NCI-H2196 treated with DMSO at 0.1 percent for 48 hours (cell line): ENCODE results near the gene TRIP13.
"Not testable (repeated sequence)": the region's sequence is repeated elsewhere in the genome, so short reads cannot be mapped to it uniquely, and the experiment has no call there.

Source experiments
- DNase-seq: peaks from one replicate; lab custom pipeline; 2025; ENCODE audit not compliant: unreplicated experiment; lab: John Stamatoyannopoulos, UW

The TRIP13 gene

DNA sequence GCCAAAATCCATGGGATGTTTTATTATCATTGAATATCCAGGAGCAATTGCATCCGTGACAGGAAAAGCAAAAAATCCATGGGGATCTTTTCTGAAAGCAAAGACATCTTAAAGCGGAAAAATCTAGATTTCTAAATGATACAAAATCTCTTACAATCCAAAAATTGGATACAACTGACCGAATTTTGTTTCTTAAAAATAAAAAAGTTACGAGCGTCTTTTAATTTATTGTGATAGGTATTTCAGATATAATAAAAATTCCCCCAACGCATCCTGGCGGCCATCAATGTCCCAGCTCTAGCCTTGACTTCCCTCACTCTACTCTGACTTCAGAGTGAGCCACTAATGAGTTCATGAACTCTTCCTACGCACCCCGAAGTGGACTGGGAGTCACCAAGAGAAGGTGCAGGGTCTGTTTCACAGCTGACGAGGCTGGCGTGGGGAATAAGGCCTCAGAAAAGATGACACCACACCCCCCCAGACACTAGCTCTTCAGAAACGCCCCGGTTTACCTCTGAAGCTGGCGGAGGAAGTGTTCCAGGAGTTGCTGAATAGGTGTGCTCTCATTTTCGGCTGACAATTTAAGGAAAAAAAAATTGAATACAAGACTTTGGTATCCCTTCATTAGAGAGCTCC is 3.5 kb upstream of the TRIP13 start:
- DNase-seq, result no peak

GRCh38 chr5:891117-891836 is 1.4 kb upstream of the TRIP13 start:
- DNase-seq, result no peak

DNA sequence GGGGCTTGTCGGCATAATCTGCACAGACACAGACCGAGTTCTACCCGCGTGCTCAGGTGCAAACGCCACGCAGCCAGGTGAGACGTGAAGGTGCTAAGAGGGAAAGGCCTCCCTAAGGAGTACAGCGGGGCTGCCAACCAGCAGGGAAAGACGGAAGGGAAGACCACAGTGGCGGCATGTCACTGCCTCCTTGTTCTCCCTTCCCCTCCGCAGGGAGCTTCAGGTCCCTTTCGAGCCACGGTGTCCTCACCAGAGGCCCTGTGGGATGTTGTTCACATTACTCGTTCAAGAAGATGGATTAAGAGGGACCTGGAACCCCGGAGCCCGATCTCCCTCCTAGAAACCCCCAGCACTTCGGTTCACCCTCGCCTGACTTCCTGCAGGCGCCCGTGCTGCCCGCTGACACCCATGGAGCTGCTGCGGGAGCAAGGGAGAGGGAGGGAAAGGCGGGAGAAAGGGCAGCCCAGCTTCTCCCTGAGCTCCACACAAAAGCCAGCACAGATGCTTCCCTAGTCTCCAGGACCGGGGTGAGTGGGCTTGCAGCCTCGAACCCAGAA is 769 bp upstream of the TRIP13 start:
- no peak for DNase-seq

GRCh38 chr5:893137-893506 is 438 bp downstream of the TRIP13 start:
- no peak for DNase-seq

GRCh38 chr5:893711-894110 is 1.0 kb downstream of the TRIP13 start:
- DNase-seq, result no peak

DNA sequence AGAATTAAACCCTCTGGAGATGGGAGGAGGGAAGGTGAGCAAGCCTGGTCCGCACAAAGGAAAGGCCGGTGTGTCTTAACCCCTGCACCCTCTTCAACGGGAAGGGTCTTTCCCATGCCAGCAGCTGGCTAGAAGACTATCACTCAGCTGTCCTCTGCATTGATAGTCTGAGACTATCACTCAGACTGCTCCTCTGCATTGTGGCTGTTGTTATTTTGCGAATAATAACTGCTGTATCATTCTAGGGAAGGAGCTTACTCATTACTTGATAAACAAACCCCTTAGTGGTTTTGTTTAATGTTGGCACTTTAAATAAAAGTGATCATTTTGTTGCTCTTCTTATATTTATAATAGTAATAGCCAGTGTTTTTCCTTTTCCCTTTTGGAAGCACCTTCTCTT is 8.1 kb downstream of the TRIP13 start:
- DNase-seq, result no peak

- DNase-seq, result no peak
Measured at GRCh38 chr5:902129-902916, 9.6 kb downstream of the TRIP13 start.

DNA sequence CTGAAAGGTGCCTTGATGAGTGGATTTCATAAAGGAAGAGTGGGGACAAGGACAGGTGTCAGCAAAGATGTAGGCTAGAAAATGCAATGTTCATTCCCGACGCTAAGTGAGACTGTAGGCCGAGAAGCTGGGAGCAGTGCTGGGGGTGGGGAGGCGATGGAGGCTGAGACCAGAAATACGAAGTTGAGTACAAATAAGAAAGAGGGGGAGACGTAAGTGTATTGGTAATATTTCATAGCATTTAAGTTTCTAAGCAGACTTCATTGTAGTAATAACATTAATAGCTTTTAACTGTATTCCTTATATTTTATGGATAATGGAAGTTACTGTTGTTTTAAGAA is 11.0 kb downstream of the TRIP13 start:
- no peak for DNase-seq

DNA sequence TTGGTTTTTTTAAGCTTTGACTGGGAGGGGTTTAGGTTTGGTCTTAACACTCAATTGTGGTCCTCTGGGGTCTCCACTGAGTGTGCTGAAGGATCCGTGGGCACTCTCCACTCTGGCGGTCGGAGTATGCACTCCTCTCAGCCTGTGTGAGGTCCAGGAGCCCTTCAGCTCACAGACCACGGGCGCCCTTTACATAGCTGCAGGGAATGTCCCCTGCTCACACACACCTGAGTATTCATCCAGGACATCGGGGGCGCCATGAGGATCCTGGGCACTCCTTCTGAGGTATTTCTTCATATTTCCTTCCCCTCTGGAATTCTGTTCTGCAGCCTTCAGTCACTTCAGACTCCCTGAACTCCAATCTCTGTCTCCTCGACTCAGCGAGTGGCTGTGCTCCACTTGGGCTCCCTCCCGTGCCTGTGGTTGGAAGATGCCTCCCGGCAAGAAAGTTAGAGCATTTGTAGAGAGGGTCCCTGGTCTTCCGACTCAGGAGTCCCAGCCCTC is 12.5 kb downstream of the TRIP13 start:
- DNase-seq, result no peak

GRCh38 chr5:907366-907910 is 14.8 kb downstream of the TRIP13 start:
- no peak for DNase-seq

DNA sequence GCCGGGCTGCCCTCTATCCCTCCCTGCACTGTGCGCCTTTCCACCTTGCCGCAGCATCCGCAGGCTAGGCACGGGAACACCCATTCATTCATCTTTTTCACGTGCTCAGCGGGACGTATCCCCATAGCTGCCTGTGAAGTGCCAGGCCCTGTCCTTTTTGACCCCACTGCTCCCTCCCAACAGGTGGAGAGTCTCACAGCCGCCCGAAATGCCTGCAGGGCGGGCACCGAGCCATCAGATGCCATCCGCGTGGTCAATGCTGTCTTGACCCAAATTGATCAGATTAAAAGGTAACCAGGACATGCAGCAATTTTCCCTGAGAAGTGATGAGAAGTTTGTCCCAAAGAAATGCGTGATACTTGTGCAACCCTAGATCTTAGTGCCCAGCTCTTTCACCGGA is 15.5 kb downstream of the TRIP13 start:
- no peak for DNase-seq

DNA sequence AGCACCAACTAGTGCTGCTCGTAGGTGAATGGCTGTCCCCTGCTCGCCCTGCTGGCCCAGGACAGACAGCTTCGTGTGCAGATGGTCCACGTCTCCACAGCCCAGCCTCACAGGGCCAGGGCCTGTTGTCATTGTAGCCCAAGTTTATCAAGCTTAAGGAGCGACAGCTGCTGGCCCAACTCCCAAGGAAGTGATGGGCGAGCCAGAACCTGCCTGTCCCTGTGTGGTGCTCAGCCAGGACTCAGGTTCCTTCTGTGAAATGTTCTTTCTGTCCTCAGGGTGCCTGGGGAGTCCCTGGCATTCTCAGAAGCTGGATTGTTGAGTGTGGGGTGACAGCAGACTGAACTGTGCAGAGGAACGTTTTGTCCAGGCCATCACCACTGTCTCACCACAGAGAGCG is 16.4 kb downstream of the TRIP13 start:
- DNase-seq, result no peak

GRCh38 chr5:909994-910768 is 17.5 kb downstream of the TRIP13 start:
- DNase-seq, result no peak

- no peak for DNase-seq
Measured at GRCh38 chr5:910769-911160, 18.1 kb downstream of the TRIP13 start.

DNA sequence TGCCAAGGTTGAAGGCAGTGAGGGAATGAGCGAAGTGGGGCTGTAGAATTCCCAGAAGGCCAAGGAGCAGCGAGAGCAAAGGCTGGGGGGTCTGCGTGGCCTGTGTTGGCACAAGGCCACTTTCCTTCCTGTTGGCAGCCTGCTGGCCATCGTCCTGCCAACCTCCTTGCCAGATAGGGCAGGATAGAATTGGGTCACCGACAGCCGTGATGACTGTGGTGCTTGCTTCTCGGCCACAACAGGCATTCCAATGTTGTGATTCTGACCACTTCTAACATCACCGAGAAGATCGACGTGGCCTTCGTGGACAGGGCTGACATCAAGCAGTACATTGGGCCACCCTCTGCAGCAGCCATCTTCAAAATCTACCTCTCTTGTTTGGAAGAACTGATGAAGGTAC is 18.9 kb downstream of the TRIP13 start:
- no peak for DNase-seq

DNA sequence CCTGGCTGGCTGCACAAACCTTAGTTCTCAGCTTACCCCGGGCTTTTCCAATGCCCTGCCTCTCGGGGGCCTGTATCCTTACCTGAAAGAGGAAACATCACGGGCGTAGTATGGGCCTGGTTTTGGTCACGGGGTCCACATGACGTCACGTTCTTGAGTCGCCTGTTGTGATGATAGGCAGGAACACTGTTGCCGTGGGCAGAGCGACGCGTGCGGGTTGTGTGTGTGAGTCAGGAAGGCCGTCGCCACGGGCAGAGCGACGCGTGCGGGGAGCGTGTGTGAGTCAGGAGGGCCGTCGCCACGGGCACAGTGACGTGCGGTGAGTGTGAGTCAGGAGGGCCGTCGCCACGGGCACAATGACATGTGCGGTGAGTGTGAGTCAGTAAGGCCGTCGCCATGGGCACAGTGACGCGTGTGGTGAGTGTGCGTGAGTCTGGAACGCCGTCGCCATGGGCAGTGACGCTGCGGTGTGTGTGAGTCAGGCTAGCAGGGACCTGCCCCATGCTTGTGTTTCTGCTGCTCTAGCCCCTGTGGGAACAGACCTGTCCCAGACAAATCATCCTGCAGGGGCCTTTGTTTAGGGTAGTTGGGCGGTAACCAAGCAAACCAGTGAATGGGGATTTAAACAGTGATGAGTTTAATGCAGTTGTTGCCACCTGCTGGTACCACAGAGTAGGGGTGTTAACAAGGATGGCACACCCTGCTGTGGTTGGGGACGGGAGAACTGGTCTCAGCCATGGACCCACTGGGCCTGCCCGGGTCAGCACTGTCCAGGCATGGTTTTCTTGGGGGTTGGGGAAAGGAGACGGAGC is 19.8 kb downstream of the TRIP13 start:
- DNase-seq, result no peak

GRCh38 chr5:914174-914573 is 21.5 kb downstream of the TRIP13 start:
- DNase-seq, result no peak

DNA sequence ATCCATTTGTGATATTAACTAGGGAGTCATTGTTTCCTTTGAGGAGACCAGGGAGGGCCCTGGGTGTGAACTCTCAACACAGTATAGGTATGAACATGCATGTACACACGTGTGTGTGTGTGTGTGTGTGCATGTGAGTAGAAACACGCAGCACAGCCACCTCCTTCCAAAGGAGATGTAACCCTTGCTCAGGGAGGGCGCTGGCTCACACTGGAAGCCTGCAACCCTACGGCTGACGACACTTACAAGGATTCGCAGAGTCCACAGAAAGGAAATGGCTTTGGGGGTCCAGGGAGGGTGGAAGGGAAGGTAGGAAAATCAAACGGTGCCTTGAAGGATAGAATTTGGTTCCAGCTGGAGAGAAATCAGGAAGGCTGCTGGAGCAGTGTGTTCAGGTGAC is 21.9 kb downstream of the TRIP13 start:
- DNase-seq, result no peak

- DNase-seq, result not testable (repeated sequence)
Measured at GRCh38 chr5:915346-915745, 22.7 kb downstream of the TRIP13 start.

DNA sequence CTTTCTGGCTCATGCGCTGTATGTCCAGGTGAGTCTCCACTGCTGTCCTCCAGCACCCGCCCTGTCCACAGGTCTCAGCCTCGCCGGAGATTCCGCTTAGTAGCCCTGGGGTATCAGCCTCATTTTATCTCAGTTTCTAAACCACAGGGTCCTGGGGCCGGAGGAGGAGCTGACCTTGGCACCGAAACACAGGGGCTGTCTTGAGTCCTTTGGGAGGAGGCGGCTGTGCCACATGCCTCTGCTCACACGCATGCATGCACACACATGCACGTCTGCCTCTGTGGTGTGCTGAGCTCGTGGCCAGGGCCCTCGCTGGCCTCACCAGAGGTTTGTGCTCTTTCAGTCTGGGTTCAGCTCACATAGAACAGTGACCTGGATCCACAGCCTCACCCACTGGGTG is 23.3 kb downstream of the TRIP13 start:
- DNase-seq, result no peak
